COLO829 (cell line): ENCODE data around the gene MAST4.
A peak's percentile ranks its signal among the peaks of the same experiment; 100 is the strongest.

Experiments
- DNase-seq: peaks from one replicate; pipeline ENCODE4 v3.0.0; 2012; ENCODE audit warnings: low spot score

The MAST4 gene

GRCh38 chr5:67214707-67215447, 618.7 kb downstream of the MAST4 start:
- no peak for DNase-seq

- peak; percentile 6 for DNase-seq
These were observed 619.6 kb downstream of the MAST4 start for GRCh38 chr5:67215519-67216471.

- DNase-seq, result no peak
These were observed 620.4 kb downstream of the MAST4 start for GRCh38 chr5:67216564-67216963.
